NT2/D1 (cell line): Measurements from ENCODE around the gene TCERG1.

Source experiments
- SUZ12 ChIP-seq: IDR thresholded peaks from 2 replicates; pipeline ENCODE4 v1.6.1; 2011; ENCODE audit not compliant: insufficient read length, insufficient read depth; ENCODE audit errors: extremely low read depth
- YY1 ChIP-seq: IDR thresholded peaks from 2 replicates; pipeline ENCODE4 v1.6.1; 2011; ENCODE audit not compliant: insufficient read length, insufficient read depth
- ZNF274 ChIP-seq: IDR thresholded peaks from 2 replicates; pipeline ENCODE4 v1.6.1; 2011; ENCODE audit warnings: mild to moderate bottlenecking, low read depth, low read length

DNA sequence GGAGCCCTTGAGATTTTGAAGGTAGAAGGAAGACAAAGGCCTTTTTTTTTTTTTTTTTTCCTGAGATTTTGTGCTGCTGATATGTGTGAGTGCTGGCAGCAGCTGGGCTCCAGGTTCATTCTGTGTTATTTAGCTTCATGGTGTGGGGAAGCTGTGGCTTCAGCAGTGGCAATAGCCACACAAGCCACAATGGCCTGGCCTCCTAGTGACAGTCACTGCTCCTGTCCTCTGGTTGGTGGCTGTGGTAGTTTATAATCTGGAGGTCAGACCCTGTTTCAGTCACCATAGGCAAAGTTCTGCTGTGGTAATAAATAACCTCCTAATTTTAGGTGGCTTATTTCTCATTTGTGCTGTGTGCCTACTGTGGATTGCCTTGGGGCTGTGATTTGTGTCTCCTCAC is 97.1 kb downstream of the TCERG1 start:
- TF ChIP-seq SUZ12 (no peak), ZNF274 (no peak), YY1 (no peak)
